Cardiac muscle cell (in vitro differentiated cells and primary cell): ENCODE data around the gene IRF3. TPM values are rescaled to one million over a fixed set of nuclear protein-coding genes. Genes with fewer than 3 reads are reported as not detected.

Experiments used
- DNase-seq, 2 donors: peaks; one replicate each; pipeline versions ENCODE4 v3.0.0 to v3.0.0-alpha.2; 2010 to 2017; ENCODE audit warnings: low read depth in 1 of 2, low spot score in 1 of 2
- H3K27ac ChIP-seq: fragments of 200-600 bp; sonication (generic); 2 replicates; pipeline ENCODE4 v1.5.1; 2016
- H3K27me3 ChIP-seq: fragments of 200-600 bp; sonication (generic); 2 replicates; pipeline ENCODE4 v1.6.0; 2016; ENCODE audit warnings: control low read depth
- H3K36me3 ChIP-seq: fragments of 200-600 bp; sonication (generic); 2 replicates; pipeline ENCODE4 v1.5.1; 2016; ENCODE audit warnings: control low read depth
- H3K4me1 ChIP-seq: fragments of 200-600 bp; sonication (generic); 2 replicates; pipeline ENCODE4 v1.8.1; 2017; ENCODE audit warnings: low read depth, mild to moderate bottlenecking, mixed run types
- H3K4me3 ChIP-seq: fragments of 200-600 bp; sonication (generic); 2 replicates; pipeline ENCODE4 v1.5.1; 2016; ENCODE audit warnings: mild to moderate bottlenecking
- H3K9me3 ChIP-seq: fragments of 200-600 bp; sonication (generic); 2 replicates; pipeline ENCODE4 v1.5.1; 2017; ENCODE audit warnings: low read depth, mild to moderate bottlenecking, control low read depth
- CTCF ChIP-seq: IDR thresholded peaks from 2 replicates; pipeline ENCODE4 v1.5.1; 2012; ENCODE audit warnings: low read depth, mild to moderate bottlenecking, low read length
- polyA plus RNA-seq: library from polyadenylated mRNA; unstranded; fragments of >200 nt; fragmentation: Nextera tagmentation; extraction: Ambion mirVana; gene quantifications from 2 replicates; pipeline ENCODE4 v1.2.1, GENCODE V29; 2016
- total RNA-seq: library from RNA; depleted of rRNA; stranded (reverse); fragments of >200 nt; gene quantifications from 2 replicates; pipeline ENCODE4 v1.2.3, GENCODE V29; 2016

The IRF3 gene
- total and polyA plus RNA-seq, 2 experiments from 2014 or later, result 37.6 to 145 TPM

DNA sequence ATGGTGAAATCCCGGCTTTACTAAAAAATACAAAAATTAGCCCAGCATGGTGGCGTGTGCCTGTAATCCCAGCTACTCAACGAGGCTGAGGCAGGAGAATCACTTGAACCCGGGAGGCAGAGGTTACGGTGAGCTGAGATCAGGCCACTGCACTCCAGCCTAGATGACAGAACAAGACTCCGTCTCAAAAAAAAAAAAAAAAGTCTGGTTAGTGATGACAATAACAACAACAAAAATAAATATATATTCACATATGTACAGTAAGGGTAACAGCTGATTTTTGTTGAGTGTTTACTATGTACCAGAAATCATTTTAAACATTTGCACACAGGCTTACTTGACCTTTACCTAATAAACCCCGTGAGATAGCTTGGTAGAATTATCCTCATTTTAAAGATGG lies 48.7 kb downstream of the IRF3 start:
- no peak overlapping the region for H3K4me3 ChIP-seq
- peaks cover 30% of the 10 kb centered on the region for H3K36me3 ChIP-seq
- H3K4me1 ChIP-seq, result no peaks in the 10 kb centered on the region
- no peak overlapping the region for H3K27ac ChIP-seq
- no peak for DNase-seq
- H3K9me3 ChIP-seq, result no peaks in the 10 kb centered on the region
- H3K27me3 ChIP-seq, result no peaks in the 10 kb centered on the region
- TF ChIP-seq CTCF, result no peak

GRCh38 chr19:49616532-49616931 lies 49.1 kb downstream of the IRF3 start:
- H3K9me3 ChIP-seq, result no peaks in the 10 kb centered on the region
- no peaks in the 10 kb centered on the region for H3K27me3 ChIP-seq
- peaks cover 30% of the 10 kb centered on the region for H3K36me3 ChIP-seq
- H3K27ac ChIP-seq, result no peak overlapping the region
- no peak for TF ChIP-seq CTCF
- no peak for DNase-seq
- no peaks in the 10 kb centered on the region for H3K4me1 ChIP-seq
- H3K4me3 ChIP-seq, result no peak overlapping the region

- no peak for DNase-seq
- TF ChIP-seq CTCF, result no peak
- H3K4me3 ChIP-seq, result no peak overlapping the region
- H3K4me1 ChIP-seq, result no peaks in the 10 kb centered on the region
- H3K9me3 ChIP-seq, result no peaks in the 10 kb centered on the region
- H3K27ac ChIP-seq, result no peak overlapping the region
- peaks cover 27% of the 10 kb centered on the region for H3K36me3 ChIP-seq
- no peaks in the 10 kb centered on the region for H3K27me3 ChIP-seq
These were observed 49.8 kb downstream of the IRF3 start for GRCh38 chr19:49615861-49616260.

GRCh38 chr19:49614096-49614833 lies 51.4 kb downstream of the IRF3 start:
- Histone ChIP-seq H3K36me3 (peaks cover 22% of the 10 kb centered on the region), H3K9me3 (no peaks in the 10 kb centered on the region), H3K27ac (no peak overlapping the region), H3K4me3 (no peak overlapping the region), H3K27me3 (no peaks in the 10 kb centered on the region), H3K4me1 (no peaks in the 10 kb centered on the region)
- peak in 1 of 2 donors; percentile 68 for DNase-seq
- peak; percentile 20 for TF ChIP-seq CTCF

DNA sequence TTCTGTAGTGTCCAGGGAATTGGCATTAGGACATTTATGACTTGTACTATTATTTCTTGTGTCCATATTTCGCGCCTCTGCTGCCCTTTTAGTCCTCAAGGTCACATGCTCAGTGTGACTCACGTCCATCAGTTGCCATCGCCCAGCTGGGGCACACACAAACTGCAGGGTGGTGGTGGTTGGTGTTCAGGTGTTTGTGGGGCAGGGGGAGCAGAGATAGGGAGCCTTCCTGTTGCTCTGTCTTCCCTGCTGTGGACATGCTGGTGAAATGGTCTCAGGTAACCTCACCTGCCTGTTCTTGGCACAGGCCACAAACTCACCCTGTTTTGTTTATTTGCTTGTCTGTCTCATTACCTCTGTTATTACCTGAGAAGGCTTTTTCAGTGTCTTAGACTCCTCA lies 52.3 kb downstream of the IRF3 start:
- Histone ChIP-seq H3K4me1 (no peaks in the 10 kb centered on the region), H3K27me3 (no peaks in the 10 kb centered on the region), H3K9me3 (no peaks in the 10 kb centered on the region), H3K4me3 (no peak overlapping the region), H3K27ac (no peak overlapping the region), H3K36me3 (peaks cover 22% of the 10 kb centered on the region)
- TF ChIP-seq CTCF, result no peak
- DNase-seq, result no peak

Other genes with a start within 250 kb of the IRF3 start
- gene PTH2, start 242.4 kb downstream of the IRF3 start, total RNA-seq, result 2.8 and 6.2 TPM in 2 replicates
- 10.0 and 15.8 TPM in 2 replicates for gene PTH2, start 242.4 kb downstream of the IRF3 start, polyA plus RNA-seq
- gene GFY, start 240.5 kb downstream of the IRF3 start, total RNA-seq, result 1.8 and 2.0 TPM in 2 replicates
- 5.0 and 8.4 TPM in 2 replicates for gene GFY, start 240.5 kb downstream of the IRF3 start, polyA plus RNA-seq
- gene SLC17A7, start 224.3 kb downstream of the IRF3 start, total RNA-seq, result 1.6 and 2.2 TPM in 2 replicates
- gene SLC17A7, start 224.3 kb downstream of the IRF3 start, polyA plus RNA-seq, result 0.77 and 1.2 TPM in 2 replicates
- 145 and 200 TPM in 2 replicates for gene PIH1D1, start 214.0 kb downstream of the IRF3 start, total RNA-seq
- 139 and 156 TPM in 2 replicates for gene PIH1D1, start 214.0 kb downstream of the IRF3 start, polyA plus RNA-seq
- gene ALDH16A1, start 212.6 kb downstream of the IRF3 start, total RNA-seq, result 46.4 and 54.3 TPM in 2 replicates
- 24.1 and 37.3 TPM in 2 replicates for gene ALDH16A1, start 212.6 kb downstream of the IRF3 start, polyA plus RNA-seq
- 0.28 and 2.0 TPM in 2 replicates for gene FLT3LG, start 191.6 kb downstream of the IRF3 start, total RNA-seq
- gene FLT3LG, start 191.6 kb downstream of the IRF3 start, polyA plus RNA-seq, result 0.86 and 2.6 TPM in 2 replicates
- 2,232 and 2,350 TPM in 2 replicates for gene RPL13A, start 178.2 kb downstream of the IRF3 start, total RNA-seq
- 752 and 964 TPM in 2 replicates for gene RPL13A, start 178.2 kb downstream of the IRF3 start, polyA plus RNA-seq
- 2,191 and 3,526 TPM in 2 replicates for gene RPS11, start 169.4 kb downstream of the IRF3 start, total RNA-seq
- gene RPS11, start 169.4 kb downstream of the IRF3 start, polyA plus RNA-seq, result 619 and 678 TPM in 2 replicates
- gene FCGRT, start 153.2 kb downstream of the IRF3 start, total RNA-seq, result 48.8 and 61.4 TPM in 2 replicates
- 54.7 and 62.2 TPM in 2 replicates for gene FCGRT, start 153.2 kb downstream of the IRF3 start, polyA plus RNA-seq
- gene RCN3, start 137.9 kb downstream of the IRF3 start, total RNA-seq, result 12.8 and 15.2 TPM in 2 replicates
- 9.4 and 10.5 TPM in 2 replicates for gene RCN3, start 137.9 kb downstream of the IRF3 start, polyA plus RNA-seq
- gene NOSIP, start 85.3 kb downstream of the IRF3 start, total RNA-seq, result 120 and 132 TPM in 2 replicates
- 181 and 193 TPM in 2 replicates for gene NOSIP, start 85.3 kb downstream of the IRF3 start, polyA plus RNA-seq
- gene PRRG2, start 84.5 kb downstream of the IRF3 start, total RNA-seq, result 0.67 and 8.2 TPM in 2 replicates
- 0.10 and 0.29 TPM in 2 replicates for gene PRRG2, start 84.5 kb downstream of the IRF3 start, polyA plus RNA-seq
- gene PRR12, start 74.7 kb downstream of the IRF3 start, total RNA-seq, result 18.2 and 24.7 TPM in 2 replicates
- gene PRR12, start 74.7 kb downstream of the IRF3 start, polyA plus RNA-seq, result 3.9 and 5.1 TPM in 2 replicates
- 41.3 and 42.6 TPM in 2 replicates for gene RRAS, start 25.7 kb downstream of the IRF3 start, total RNA-seq
- gene RRAS, start 25.7 kb downstream of the IRF3 start, polyA plus RNA-seq, result 80.1 and 88.1 TPM in 2 replicates
- gene SCAF1, start 23.6 kb downstream of the IRF3 start, total RNA-seq, result 66.9 and 71.0 TPM in 2 replicates
- 16.4 and 19.3 TPM in 2 replicates for gene SCAF1, start 23.6 kb downstream of the IRF3 start, polyA plus RNA-seq
- gene BCL2L12, start 76 bp upstream of the IRF3 start, total RNA-seq, result 39.4 and 41.3 TPM in 2 replicates
- gene BCL2L12, start 76 bp upstream of the IRF3 start, polyA plus RNA-seq, result 55.5 and 59.4 TPM in 2 replicates
- gene PRMT1, start 11.4 kb upstream of the IRF3 start, total RNA-seq, result 494 and 516 TPM in 2 replicates
- gene PRMT1, start 11.4 kb upstream of the IRF3 start, polyA plus RNA-seq, result 398 and 431 TPM in 2 replicates
- gene ADM5, start 23.7 kb upstream of the IRF3 start, total RNA-seq, result 3.6 and 5.1 TPM in 2 replicates
- gene ADM5, start 23.7 kb upstream of the IRF3 start, polyA plus RNA-seq, result 1.1 and 2.2 TPM in 2 replicates
- 29.0 and 33.8 TPM in 2 replicates for gene CPT1C, start 25.3 kb upstream of the IRF3 start, total RNA-seq
- gene CPT1C, start 25.3 kb upstream of the IRF3 start, polyA plus RNA-seq, result 26.5 and 31.7 TPM in 2 replicates
- 0.09 TPM in 1 of 2 replicates, not detected in the other for gene TSKS, start 97.4 kb upstream of the IRF3 start, total RNA-seq
- gene TSKS, start 97.4 kb upstream of the IRF3 start, polyA plus RNA-seq, result not detected in 2 replicates
- gene AP2A1, start 101.1 kb upstream of the IRF3 start, total RNA-seq, result 152 and 153 TPM in 2 replicates
- 64.2 and 78.0 TPM in 2 replicates for gene AP2A1, start 101.1 kb upstream of the IRF3 start, polyA plus RNA-seq
- gene FUZ, start 147.4 kb upstream of the IRF3 start, total RNA-seq, result 37.8 and 60.8 TPM in 2 replicates
- gene FUZ, start 147.4 kb upstream of the IRF3 start, polyA plus RNA-seq, result 35.6 and 39.0 TPM in 2 replicates
- 68.7 and 83.7 TPM in 2 replicates for gene MED25, start 152.4 kb upstream of the IRF3 start, total RNA-seq
- 69.9 and 73.2 TPM in 2 replicates for gene MED25, start 152.4 kb upstream of the IRF3 start, polyA plus RNA-seq
- 290 and 380 TPM in 2 replicates for gene PTOV1, start 185.3 kb upstream of the IRF3 start, total RNA-seq
- gene PTOV1, start 185.3 kb upstream of the IRF3 start, polyA plus RNA-seq, result 445 and 583 TPM in 2 replicates
- gene PNKP, start 201.7 kb upstream of the IRF3 start, total RNA-seq, result 73.8 and 74.5 TPM in 2 replicates
- gene PNKP, start 201.7 kb upstream of the IRF3 start, polyA plus RNA-seq, result 69.7 and 98.4 TPM in 2 replicates
- gene AKT1S1, start 211.5 kb upstream of the IRF3 start, total RNA-seq, result 27.5 and 36.9 TPM in 2 replicates
- gene AKT1S1, start 211.5 kb upstream of the IRF3 start, polyA plus RNA-seq, result 45.4 and 66.2 TPM in 2 replicates
- 25.4 and 26.8 TPM in 2 replicates for gene TBC1D17, start 211.8 kb upstream of the IRF3 start, total RNA-seq
- 38.0 and 52.5 TPM in 2 replicates for gene TBC1D17, start 211.8 kb upstream of the IRF3 start, polyA plus RNA-seq
- gene IL4I1, start 231.0 kb upstream of the IRF3 start, total RNA-seq, result 0.63 TPM in 1 of 2 replicates, not detected in the other
- 0.40 TPM in 1 of 2 replicates, not detected in the other for gene IL4I1, start 231.0 kb upstream of the IRF3 start, polyA plus RNA-seq